WI38 (cell line): ENCODE data around the gene SPACA5B.
"Not testable (repeated sequence)": the region's sequence is repeated elsewhere in the genome, so short reads cannot be mapped to it uniquely, and the experiment has no call there.

Source experiments
- H3K4me3 ChIP-seq: 2 replicates; pipeline ENCODE4 v1.5.1; 2011; ENCODE audit warnings: low read depth, mild to moderate bottlenecking, control low read depth, low read length
- TF ChIP-seq, protein P1 (sequence below): IDR thresholded peaks from 2 replicates; pipeline ENCODE4 v1.5.1; 2012; ENCODE audit warnings: low read depth, mild to moderate bottlenecking, control low read depth, low read length

SPACA5B gene

GRCh38 chrX:48107717-48108116 is 22.7 kb upstream of the SPACA5B start:
- no peak overlapping the region for H3K4me3 ChIP-seq
- TF ChIP-seq, protein P1, sequence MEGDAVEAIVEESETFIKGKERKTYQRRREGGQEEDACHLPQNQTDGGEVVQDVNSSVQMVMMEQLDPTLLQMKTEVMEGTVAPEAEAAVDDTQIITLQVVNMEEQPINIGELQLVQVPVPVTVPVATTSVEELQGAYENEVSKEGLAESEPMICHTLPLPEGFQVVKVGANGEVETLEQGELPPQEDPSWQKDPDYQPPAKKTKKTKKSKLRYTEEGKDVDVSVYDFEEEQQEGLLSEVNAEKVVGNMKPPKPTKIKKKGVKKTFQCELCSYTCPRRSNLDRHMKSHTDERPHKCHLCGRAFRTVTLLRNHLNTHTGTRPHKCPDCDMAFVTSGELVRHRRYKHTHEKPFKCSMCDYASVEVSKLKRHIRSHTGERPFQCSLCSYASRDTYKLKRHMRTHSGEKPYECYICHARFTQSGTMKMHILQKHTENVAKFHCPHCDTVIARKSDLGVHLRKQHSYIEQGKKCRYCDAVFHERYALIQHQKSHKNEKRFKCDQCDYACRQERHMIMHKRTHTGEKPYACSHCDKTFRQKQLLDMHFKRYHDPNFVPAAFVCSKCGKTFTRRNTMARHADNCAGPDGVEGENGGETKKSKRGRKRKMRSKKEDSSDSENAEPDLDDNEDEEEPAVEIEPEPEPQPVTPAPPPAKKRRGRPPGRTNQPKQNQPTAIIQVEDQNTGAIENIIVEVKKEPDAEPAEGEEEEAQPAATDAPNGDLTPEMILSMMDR, result no peak

GRCh38 chrX:48125286-48125685 is 5.1 kb upstream of the SPACA5B start:
- not testable (repeated sequence) for H3K4me3 ChIP-seq

DNA sequence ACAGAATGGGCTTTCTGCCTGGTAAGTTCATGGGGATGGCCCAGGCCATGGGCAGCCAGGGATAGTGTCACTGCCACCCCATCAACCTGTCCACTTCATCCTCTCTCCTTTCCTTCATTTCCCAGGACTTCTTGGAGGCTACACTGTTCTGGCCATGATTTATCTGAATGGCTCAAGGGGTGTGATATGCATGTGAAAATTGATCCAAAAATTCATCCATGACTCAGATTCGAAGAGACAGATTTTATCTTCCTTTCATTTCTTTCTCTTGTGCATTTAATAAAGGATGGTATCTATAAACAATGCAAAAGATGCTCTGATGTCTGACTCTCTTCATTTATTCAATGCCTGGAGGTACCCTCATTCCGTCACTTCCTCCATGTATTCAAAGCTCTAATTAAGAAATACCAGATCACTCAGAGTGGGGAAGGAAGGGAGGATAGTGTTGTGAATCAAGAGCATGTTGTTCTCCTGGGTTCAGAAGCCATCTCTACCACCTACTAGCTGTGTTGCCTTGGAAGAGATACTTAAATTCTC is 1.9 kb downstream of the SPACA5B start:
- not testable (repeated sequence) for H3K4me3 ChIP-seq

DNA sequence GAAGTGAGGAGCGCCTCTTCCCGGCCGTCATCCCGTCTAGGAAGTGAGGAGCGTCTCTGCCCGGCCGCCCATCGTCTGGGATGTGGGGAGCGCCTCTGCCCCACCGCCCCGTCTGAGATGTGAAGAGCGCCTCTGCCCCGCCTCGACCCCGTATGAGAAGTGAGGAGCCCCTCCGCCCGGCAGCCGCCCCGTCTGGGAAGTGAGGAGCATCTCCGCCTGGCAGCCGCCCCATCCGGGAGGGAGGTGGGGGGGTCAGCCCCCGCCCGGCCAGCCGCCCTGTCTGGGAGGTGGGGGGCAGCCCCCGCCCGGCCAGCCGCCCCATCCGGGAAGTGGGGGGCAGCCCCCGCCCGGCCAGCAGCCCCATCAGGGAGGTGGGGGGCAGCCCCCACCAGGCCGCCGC is 8.7 kb downstream of the SPACA5B start:
- not testable (repeated sequence) for H3K4me3 ChIP-seq

DNA sequence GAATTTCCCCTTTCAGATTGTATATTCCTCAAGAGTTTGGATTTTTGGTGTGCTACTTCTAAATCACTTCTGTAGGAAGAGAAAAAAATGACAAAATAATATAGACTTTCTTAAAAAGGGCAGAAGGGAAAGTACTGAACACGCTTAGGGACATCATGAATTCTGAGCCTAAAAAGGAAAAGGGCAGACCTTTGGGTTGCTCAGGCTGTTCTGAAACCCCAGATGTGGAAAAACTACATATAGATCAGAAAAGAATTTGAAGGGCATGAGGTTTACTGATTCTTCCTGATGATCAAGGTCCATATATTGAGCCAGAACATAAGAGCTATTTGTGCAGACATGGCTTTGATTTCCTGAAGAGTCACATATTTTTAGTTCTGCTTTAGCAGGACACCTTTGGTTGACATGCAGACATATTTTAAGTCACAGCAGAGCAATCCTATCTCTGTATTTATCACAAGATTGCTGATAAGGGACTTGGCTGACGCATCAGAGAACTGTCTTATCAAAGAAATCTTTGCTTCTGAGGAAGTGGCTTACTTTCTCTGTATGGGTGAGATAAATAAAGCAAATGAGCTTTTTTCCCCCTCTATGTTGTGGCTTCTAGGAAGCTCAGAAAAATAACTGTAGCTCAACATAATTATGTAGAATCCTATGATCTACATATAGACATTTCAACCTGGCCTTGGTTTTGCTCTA is 11.5 kb downstream of the SPACA5B start:
- H3K4me3 ChIP-seq, result not testable (repeated sequence)

DNA sequence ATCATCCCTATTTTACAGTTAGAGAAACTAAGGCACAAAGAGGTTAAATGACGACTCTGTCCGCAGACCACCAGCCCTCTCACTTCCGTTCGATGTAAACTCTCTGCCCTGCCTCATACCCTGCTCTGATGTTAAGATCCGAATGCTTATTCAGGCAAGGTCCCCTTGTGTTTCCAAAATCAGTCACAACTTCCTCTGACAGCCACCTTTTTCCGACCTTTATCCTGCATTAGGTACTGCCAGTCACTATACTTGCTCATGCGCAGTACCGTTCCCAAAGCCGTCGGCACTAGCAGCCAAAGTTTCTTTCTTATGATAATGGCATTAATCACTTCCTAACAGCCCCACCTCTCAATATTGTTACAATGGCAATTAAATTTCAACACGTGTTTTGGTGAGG is 12.3 kb downstream of the SPACA5B start:
- H3K4me3 ChIP-seq, result not testable (repeated sequence)

- TF ChIP-seq, protein P1, result no peak
- H3K4me3 ChIP-seq, result no peak overlapping the region
Measured at GRCh38 chrX:48153769-48154168, 23.3 kb downstream of the SPACA5B start.

GRCh38 chrX:48154796-48155195 is 24.4 kb downstream of the SPACA5B start:
- TF ChIP-seq, protein P1, result no peak
- H3K4me3 ChIP-seq, result no peak overlapping the region

- H3K4me3 ChIP-seq, result no peak overlapping the region
- TF ChIP-seq, protein P1, result no peak
Measured at GRCh38 chrX:48156014-48156413, 25.6 kb downstream of the SPACA5B start.

GRCh38 chrX:48165241-48165640 is 34.8 kb downstream of the SPACA5B start:
- H3K4me3 ChIP-seq, result no peak overlapping the region
- TF ChIP-seq, protein P1, result no peak

GRCh38 chrX:48166322-48166721 is 35.9 kb downstream of the SPACA5B start:
- H3K4me3 ChIP-seq, result not testable (repeated sequence)
